ENCODE data around the gene FMN1.
A peak's percentile ranks its signal among the peaks of the same experiment; 100 is the strongest.

GRCh38 chr15:33234020-33234461, 39.5 kb upstream of the FMN1 start:
- peak; percentile 39; the same call in 1 of the 2 replicates for TF ChIP-seq CTCF (IDR thresholded peaks at IDR 0.05)
- TF ChIP-seq ESRRA (CRISPR knock-in tag; IDR thresholded peaks at IDR 0.05; ENCODE audit: borderline replicate concordance), result no peak
- TF ChIP-seq JUN (CRISPR knock-in tag; IDR thresholded peaks at IDR 0.05), result no peak
- TF ChIP-seq ZBTB43 (CRISPR knock-in tag; IDR thresholded peaks at IDR 0.05), result no peak
- TF ChIP-seq NFE2L1 (CRISPR knock-in tag; IDR thresholded peaks at IDR 0.05), result no peak
- no peak for TF ChIP-seq ZNF121 (CRISPR knock-in tag; IDR thresholded peaks at IDR 0.05)
